CD8-positive, alpha-beta memory T cell (primary cell): ENCODE measurements around the gene GRID2. TPM values are rescaled to one million over a fixed set of nuclear protein-coding genes. Genes with fewer than 3 reads are reported as not detected.

Experiments
- CTCF ChIA-PET: fragments of 350-600 bp; sonication (Branson Sonifier 250); formaldehyde crosslinking; loops from one replicate; lab custom pipeline; 2021; ENCODE audit warnings: antibody characterized with exemption; lab: Charles Lee
- POLR2A ChIA-PET: fragments of 350-600 bp; sonication (Branson Sonifier 250); formaldehyde crosslinking; loops from one replicate; lab custom pipeline; 2021; ENCODE audit warnings: antibody characterized with exemption; lab: Charles Lee
- DNase-seq, 5 donors: peaks; one replicate each; pipeline versions ENCODE4 v3.0.0 to v3.0.0-alpha.2; 2020 to 2022; ENCODE audit warnings: mixed read lengths in 1 of 5
- H3K27ac ChIP-seq: one replicate; pipeline ENCODE4 v1.7.0; 2013; ENCODE audit warnings: low read depth, mild to moderate bottlenecking, low read length, moderate library complexity
- H3K27me3 ChIP-seq: 2 replicates; pipeline ENCODE4 v1.7.0; 2013; ENCODE audit warnings: low read length, mild to moderate bottlenecking; ENCODE audit not compliant: insufficient read depth, poor library complexity, severe bottlenecking
- H3K36me3 ChIP-seq: 2 replicates; pipeline ENCODE4 v1.7.0; 2013; ENCODE audit warnings: mild to moderate bottlenecking, low read length, moderate library complexity; ENCODE audit not compliant: insufficient read depth
- H3K4me1 ChIP-seq: 2 replicates; pipeline ENCODE4 v1.7.0; 2013; ENCODE audit warnings: mild to moderate bottlenecking, low read length, moderate library complexity; ENCODE audit not compliant: insufficient read depth
- H3K4me3 ChIP-seq: 2 replicates; pipeline ENCODE4 v1.7.0; 2013; ENCODE audit warnings: mild to moderate bottlenecking, low read length
- H3K9me3 ChIP-seq: 2 replicates; pipeline ENCODE4 v1.7.0; 2013; ENCODE audit warnings: mild to moderate bottlenecking, low read length
- H3K27ac Mint-ChIP-seq, 8 donors: one replicate each; pipeline ENCODE4 v1.8.0; 2020 to 2021; ENCODE audit warnings: mixed read lengths in 8 of 8, mild to moderate bottlenecking in 6 of 8, inconsistent platforms in 3 of 8, moderate library complexity in 3 of 8
- H3K27me3 Mint-ChIP-seq, 2 donors: one replicate each; pipeline ENCODE4 v1.8.0; 2020 to 2021; ENCODE audit warnings: mixed read lengths in 2 of 2, mild to moderate bottlenecking in 1 of 2, moderate library complexity in 1 of 2
- H3K36me3 Mint-ChIP-seq, 3 donors: one replicate each; pipeline ENCODE4 v1.8.0; 2020 to 2021; ENCODE audit warnings: mixed read lengths in 3 of 3, inconsistent platforms in 1 of 3, mild to moderate bottlenecking in 1 of 3
- H3K4me1 Mint-ChIP-seq, 3 donors: one replicate each; pipeline ENCODE4 v1.8.0; 2020 to 2021; ENCODE audit warnings: mixed read lengths in 3 of 3, inconsistent platforms in 1 of 3, mild to moderate bottlenecking in 1 of 3
- H3K4me3 Mint-ChIP-seq, 7 donors: one replicate each; pipeline ENCODE4 v1.8.0; 2020 to 2021; ENCODE audit warnings: mixed read lengths in 7 of 7, mild to moderate bottlenecking in 6 of 7, moderate library complexity in 4 of 7, inconsistent platforms in 2 of 7
- H3K9me3 Mint-ChIP-seq, 5 donors: one replicate each; pipeline ENCODE4 v1.8.0; 2020 to 2022; ENCODE audit warnings: mixed read lengths in 5 of 5, mild to moderate bottlenecking in 3 of 5, moderate library complexity in 2 of 5, inconsistent platforms in 1 of 5
- polyA plus RNA-seq: library from polyadenylated mRNA; unstranded; fragments of 300-500 nt; fragmentation: Illumina TruSeq; gene quantifications from one replicate; pipeline ENCODE4 v1.2.3, GENCODE V29; 2021
- total RNA-seq, 2 experiments: library from RNA; stranded (reverse); gene quantifications; one replicate each; pipeline ENCODE4 v1.2.3, GENCODE V29; 2021

Gene GRID2
- total and polyA plus RNA-seq, 3 experiments from 2014 or later, result not detected

GRCh38 chr4:92307866-92308265 lies 4.1 kb downstream of the GRID2 start:
- Histone ChIP-seq H3K9me3 (no peaks in the 10 kb centered on the region), H3K4me1 (no peaks in the 10 kb centered on the region), H3K27ac (no peak overlapping the region), H3K36me3 (no peaks in the 10 kb centered on the region), H3K4me3 (no peak overlapping the region), H3K27me3 (no peaks in the 10 kb centered on the region)
- ChIA-PET CTCF (no interaction called here), POLR2A (no interaction called here)
- Mint-ChIP-seq H3K9me3 (peaks cover 0 to 15% (median 3%) of the 10 kb centered on the region in 5 donors), H3K4me3 (no peak overlapping the region), H3K27ac (no peak overlapping the region), H3K36me3 (no peaks in the 10 kb centered on the region), H3K4me1 (no peaks in the 10 kb centered on the region), H3K27me3 (peaks cover 6 to 21% of the 10 kb centered on the region in 2 donors)
- DNase-seq, result no peak

GRCh38 chr4:92317047-92317446 lies 13.3 kb downstream of the GRID2 start:
- H3K4me1 Mint-ChIP-seq, result no peaks in the 10 kb centered on the region
- no peaks in the 10 kb centered on the region for H3K27me3 ChIP-seq
- H3K36me3 ChIP-seq, result no peaks in the 10 kb centered on the region
- H3K4me1 ChIP-seq, result no peaks in the 10 kb centered on the region
- no peaks in the 10 kb centered on the region for H3K36me3 Mint-ChIP-seq
- CTCF ChIA-PET, result no interaction called here
- no peak overlapping the region for H3K4me3 Mint-ChIP-seq
- DNase-seq, result no peak
- H3K9me3 Mint-ChIP-seq, result peaks cover 2 to 13% (median 7%) of the 10 kb centered on the region in 5 donors
- H3K27me3 Mint-ChIP-seq, result no peaks in the 10 kb centered on the region
- H3K9me3 ChIP-seq, result no peaks in the 10 kb centered on the region
- POLR2A ChIA-PET, result no interaction called here
- H3K27ac ChIP-seq, result no peak overlapping the region
- no peak overlapping the region for H3K27ac Mint-ChIP-seq
- H3K4me3 ChIP-seq, result no peak overlapping the region

GRCh38 chr4:92328095-92328494 lies 24.3 kb downstream of the GRID2 start:
- H3K4me3 Mint-ChIP-seq, result no peak overlapping the region
- H3K9me3 Mint-ChIP-seq, result peaks cover 0 to 19% (median 4%) of the 10 kb centered on the region in 5 donors
- H3K4me1 Mint-ChIP-seq, result no peaks in the 10 kb centered on the region
- DNase-seq, result no peak
- H3K4me3 ChIP-seq, result no peak overlapping the region
- H3K27ac Mint-ChIP-seq, result no peak overlapping the region
- H3K27ac ChIP-seq, result no peak overlapping the region
- no peaks in the 10 kb centered on the region for H3K27me3 ChIP-seq
- no peaks in the 10 kb centered on the region for H3K36me3 ChIP-seq
- no peaks in the 10 kb centered on the region for H3K4me1 ChIP-seq
- no peaks in the 10 kb centered on the region for H3K27me3 Mint-ChIP-seq
- CTCF ChIA-PET, result no interaction called here
- POLR2A ChIA-PET, result no interaction called here
- no peaks in the 10 kb centered on the region for H3K36me3 Mint-ChIP-seq
- H3K9me3 ChIP-seq, result no peaks in the 10 kb centered on the region

- Histone ChIP-seq H3K27me3 (no peaks in the 10 kb centered on the region), H3K9me3 (no peaks in the 10 kb centered on the region), H3K36me3 (no peaks in the 10 kb centered on the region), H3K4me1 (no peaks in the 10 kb centered on the region), H3K4me3 (no peak overlapping the region), H3K27ac (no peak overlapping the region)
- ChIA-PET CTCF (no interaction called here), POLR2A (no interaction called here)
- H3K36me3 Mint-ChIP-seq, result peaks cover 0 to 2% (median 0%) of the 10 kb centered on the region in 3 donors
- H3K4me1 Mint-ChIP-seq, result no peaks in the 10 kb centered on the region
- H3K27me3 Mint-ChIP-seq, result no peaks in the 10 kb centered on the region
- H3K9me3 Mint-ChIP-seq, result peaks cover 0 to 19% (median 4%) of the 10 kb centered on the region in 5 donors
- no peak overlapping the region for H3K27ac Mint-ChIP-seq
- no peak overlapping the region for H3K4me3 Mint-ChIP-seq
- no peak for DNase-seq
Observed at GRCh38 chr4:92333016-92333415, 29.2 kb downstream of the GRID2 start.

- Histone ChIP-seq H3K9me3 (no peaks in the 10 kb centered on the region), H3K4me1 (no peaks in the 10 kb centered on the region), H3K27me3 (no peaks in the 10 kb centered on the region), H3K4me3 (no peak overlapping the region), H3K27ac (no peak overlapping the region), H3K36me3 (no peaks in the 10 kb centered on the region)
- ChIA-PET CTCF (no interaction called here), POLR2A (no interaction called here)
- Mint-ChIP-seq H3K4me3 (no peak overlapping the region), H3K27ac (no peak overlapping the region), H3K9me3 (peaks cover 0 to 18% (median 4%) of the 10 kb centered on the region in 5 donors), H3K4me1 (no peaks in the 10 kb centered on the region), H3K27me3 (no peaks in the 10 kb centered on the region), H3K36me3 (peaks cover 0 to 2% (median 0%) of the 10 kb centered on the region in 3 donors)
- no peak for DNase-seq
Observed at GRCh38 chr4:92334716-92335350, 31.1 kb downstream of the GRID2 start.

- H3K4me3 Mint-ChIP-seq, result no peak overlapping the region
- H3K27ac ChIP-seq, result no peak overlapping the region
- POLR2A ChIA-PET, result no interaction called here
- H3K36me3 ChIP-seq, result no peaks in the 10 kb centered on the region
- H3K4me1 ChIP-seq, result no peaks in the 10 kb centered on the region
- H3K27ac Mint-ChIP-seq, result no peak overlapping the region
- H3K27me3 ChIP-seq, result no peaks in the 10 kb centered on the region
- H3K4me3 ChIP-seq, result no peak overlapping the region
- no peaks in the 10 kb centered on the region for H3K9me3 ChIP-seq
- DNase-seq, result no peak
- H3K9me3 Mint-ChIP-seq, result peaks cover 0 to 16% (median 2%) of the 10 kb centered on the region in 5 donors
- no peaks in the 10 kb centered on the region for H3K27me3 Mint-ChIP-seq
- H3K36me3 Mint-ChIP-seq, result peaks cover 0 to 2% (median 0%) of the 10 kb centered on the region in 3 donors
- CTCF ChIA-PET, result no interaction called here
- H3K4me1 Mint-ChIP-seq, result no peaks in the 10 kb centered on the region
Observed at GRCh38 chr4:92339676-92340075, 35.9 kb downstream of the GRID2 start.

GRCh38 chr4:92344216-92344615 lies 40.5 kb downstream of the GRID2 start:
- H3K36me3 Mint-ChIP-seq, result no peaks in the 10 kb centered on the region
- CTCF ChIA-PET, result no interaction called here

GRCh38 chr4:92346289-92346688 lies 42.5 kb downstream of the GRID2 start:
- no peaks in the 10 kb centered on the region for H3K4me1 Mint-ChIP-seq
- H3K27me3 Mint-ChIP-seq, result no peaks in the 10 kb centered on the region
- DNase-seq, result no peak
- H3K27ac Mint-ChIP-seq, result no peak overlapping the region
- ChIA-PET POLR2A (no interaction called here), CTCF (no interaction called here)
- H3K4me3 ChIP-seq, result no peak overlapping the region
- no peaks in the 10 kb centered on the region for H3K9me3 ChIP-seq
- H3K4me1 ChIP-seq, result no peaks in the 10 kb centered on the region
- H3K27ac ChIP-seq, result no peak overlapping the region
- no peaks in the 10 kb centered on the region for H3K36me3 ChIP-seq
- H3K9me3 Mint-ChIP-seq, result peaks cover 0 to 23% (median 2%) of the 10 kb centered on the region in 5 donors
- no peak overlapping the region for H3K4me3 Mint-ChIP-seq
- H3K36me3 Mint-ChIP-seq, result no peaks in the 10 kb centered on the region
- no peaks in the 10 kb centered on the region for H3K27me3 ChIP-seq

More at GRCh38 chr4:92344216-92344615, 40.5 kb downstream of the GRID2 start:
- Mint-ChIP-seq H3K27me3 (no peaks in the 10 kb centered on the region), H3K4me1 (no peaks in the 10 kb centered on the region), H3K9me3 (peaks cover 0 to 17% (median 2%) of the 10 kb centered on the region in 5 donors), H3K4me3 (no peak overlapping the region), H3K27ac (no peak overlapping the region)
- H3K4me3 ChIP-seq, result no peak overlapping the region
- H3K27ac ChIP-seq, result no peak overlapping the region
- POLR2A ChIA-PET, result no interaction called here
- H3K4me1 ChIP-seq, result no peaks in the 10 kb centered on the region
- no peaks in the 10 kb centered on the region for H3K27me3 ChIP-seq
- no peaks in the 10 kb centered on the region for H3K9me3 ChIP-seq
- no peak for DNase-seq
- no peaks in the 10 kb centered on the region for H3K36me3 ChIP-seq
